BJ (cell line): ENCODE data around the gene RIN1. TPM values are rescaled to one million over a fixed set of nuclear protein-coding genes. Genes with fewer than 3 reads are reported as not detected.
A peak's percentile ranks its signal among the peaks of the same experiment; 100 is the strongest.

Source experiments
- CTCF ChIA-PET: fragments of 350-600 bp; formaldehyde crosslinking; extraction: SDS; loops from one replicate; lab custom pipeline; 2021; ENCODE audit warnings: antibody characterized with exemption, inconsistent platforms; lab: Yijun Ruan, JAX
- POLR2A ChIA-PET: fragments of 300-600 bp; sonication (Branson Sonifier 250); formaldehyde crosslinking; extraction: SDS; loops from one replicate; lab custom pipeline; 2021; ENCODE audit warnings: antibody characterized with exemption; lab: Charles Lee
- DNase-seq: peaks from one replicate; pipeline ENCODE4 v3.0.0-alpha.2; 2011; ENCODE audit warnings: low read depth
- H3K27me3 ChIP-seq: 2 replicates; pipeline ENCODE4 v1.6.0; 2011; ENCODE audit warnings: low read length; ENCODE audit not compliant: control insufficient read depth, insufficient read depth
- H3K36me3 ChIP-seq: 2 replicates; pipeline ENCODE4 v1.5.1; 2011; ENCODE audit warnings: low read length; ENCODE audit not compliant: control insufficient read depth, insufficient read depth
- H3K4me3 ChIP-seq: 2 replicates; pipeline ENCODE4 v1.5.1; 2011; ENCODE audit warnings: low read depth, mild to moderate bottlenecking, control low read depth, low read length
- polyA plus RNA-seq: library from polyadenylated mRNA; depleted of rRNA; stranded (reverse); fragments of >200 nt; gene quantifications from 2 replicates; pipeline ENCODE4 v1.2.3, GENCODE V29; 2011
- TF ChIP-seq, protein P1 (sequence below): IDR thresholded peaks from 2 replicates; pipeline ENCODE4 v1.5.1; 2011; ENCODE audit warnings: low read depth, mild to moderate bottlenecking, control low read depth, inconsistent platforms, low read length, moderate library complexity; ENCODE audit not compliant: insufficient read depth

Gene RIN1
- polyA plus RNA-seq, 1 experiment = 9.2 TPM

DNA sequence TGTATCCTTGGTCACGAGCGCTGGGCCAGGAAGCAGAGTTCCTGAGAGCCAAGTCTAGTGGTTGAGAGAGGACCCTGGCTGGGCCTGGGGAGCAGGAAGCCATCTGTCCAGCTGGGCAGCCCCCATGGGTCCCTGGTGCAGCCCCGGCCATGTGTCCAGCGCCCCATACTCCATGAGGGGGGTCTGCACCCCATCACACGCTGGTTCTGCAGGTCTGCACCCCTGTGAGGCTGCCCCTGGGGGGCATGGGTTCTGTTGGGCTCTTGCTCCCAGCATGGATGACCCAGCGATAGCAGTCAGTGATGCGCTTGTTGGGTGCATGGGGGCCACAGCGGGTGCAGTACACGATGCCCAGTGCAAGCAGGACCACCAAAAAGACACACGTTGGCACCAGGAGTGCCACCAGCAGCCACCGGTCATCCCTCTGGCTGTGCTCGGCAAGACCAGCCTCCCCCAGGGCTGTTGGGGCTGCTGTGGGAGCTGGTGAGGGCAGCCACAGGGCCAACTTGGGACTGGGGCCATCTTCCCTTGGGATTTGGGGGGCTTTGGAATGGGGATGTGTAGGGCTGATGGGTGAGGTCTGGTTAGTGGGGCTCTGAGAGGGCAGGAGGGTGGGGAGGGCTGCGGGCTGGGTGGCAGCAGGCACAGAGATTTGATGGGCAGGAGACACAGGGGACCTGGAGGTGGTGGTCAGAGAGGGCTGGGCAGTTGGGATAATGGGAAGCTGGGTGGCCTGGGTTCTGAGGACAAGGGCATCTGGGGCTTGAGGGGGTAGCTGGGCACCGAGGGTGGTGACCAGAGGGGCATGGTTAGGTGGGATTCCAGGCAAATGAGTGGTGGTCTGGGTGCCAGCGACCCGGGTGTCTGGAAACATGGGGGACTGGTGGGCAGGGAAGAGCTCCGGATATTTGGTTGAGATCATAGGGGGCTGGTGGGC lies 21.4 kb downstream of the RIN1 start:
- no peak for DNase-seq
- H3K4me3 ChIP-seq = peak overlapping the region; percentile 69
- CTCF ChIA-PET = interaction anchor here (1.5 to 11.3 kb wide), 4 partner anchors 11 to 73 kb away, joined by 3 to 201 read pairs (median 132); partner anchors contain the start of gene RIN1
- POLR2A ChIA-PET = interaction anchor here (0.7 to 3.8 kb wide), 4 partner anchors 14 to 96 kb away, joined by 3 to 34 read pairs (median 4); partner anchors contain the start of gene RIN1
- TF ChIP-seq, protein P1, sequence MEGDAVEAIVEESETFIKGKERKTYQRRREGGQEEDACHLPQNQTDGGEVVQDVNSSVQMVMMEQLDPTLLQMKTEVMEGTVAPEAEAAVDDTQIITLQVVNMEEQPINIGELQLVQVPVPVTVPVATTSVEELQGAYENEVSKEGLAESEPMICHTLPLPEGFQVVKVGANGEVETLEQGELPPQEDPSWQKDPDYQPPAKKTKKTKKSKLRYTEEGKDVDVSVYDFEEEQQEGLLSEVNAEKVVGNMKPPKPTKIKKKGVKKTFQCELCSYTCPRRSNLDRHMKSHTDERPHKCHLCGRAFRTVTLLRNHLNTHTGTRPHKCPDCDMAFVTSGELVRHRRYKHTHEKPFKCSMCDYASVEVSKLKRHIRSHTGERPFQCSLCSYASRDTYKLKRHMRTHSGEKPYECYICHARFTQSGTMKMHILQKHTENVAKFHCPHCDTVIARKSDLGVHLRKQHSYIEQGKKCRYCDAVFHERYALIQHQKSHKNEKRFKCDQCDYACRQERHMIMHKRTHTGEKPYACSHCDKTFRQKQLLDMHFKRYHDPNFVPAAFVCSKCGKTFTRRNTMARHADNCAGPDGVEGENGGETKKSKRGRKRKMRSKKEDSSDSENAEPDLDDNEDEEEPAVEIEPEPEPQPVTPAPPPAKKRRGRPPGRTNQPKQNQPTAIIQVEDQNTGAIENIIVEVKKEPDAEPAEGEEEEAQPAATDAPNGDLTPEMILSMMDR = no peak
- no peaks in the 10 kb centered on the region; the same call in 1 of the 2 replicates for H3K36me3 ChIP-seq
- no peaks in the 10 kb centered on the region for H3K27me3 ChIP-seq

DNA sequence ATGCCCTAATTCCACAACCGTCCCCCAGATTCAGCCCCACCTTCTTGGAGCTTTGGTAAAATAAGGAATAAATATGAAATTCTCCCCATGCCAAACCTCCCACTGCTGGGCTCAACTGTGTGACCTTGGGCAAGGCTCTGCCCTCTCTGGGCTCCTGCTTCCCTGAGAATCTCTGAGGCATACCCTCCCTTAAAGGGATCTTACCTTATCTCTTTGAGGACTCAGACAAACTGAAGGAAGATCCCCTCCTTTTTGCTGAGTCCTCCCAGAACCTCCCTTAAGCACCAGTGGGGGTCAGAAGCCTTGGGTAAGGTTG lies 22.1 kb downstream of the RIN1 start:
- TF ChIP-seq, protein P1 = no peak
- ChIA-PET POLR2A (interaction anchor here (0.7 to 3.8 kb wide), 4 partner anchors 21 to 97 kb away, joined by 3 to 34 read pairs (median 11); partner anchors contain the start of genes RIN1 and YIF1A), CTCF (interaction anchor here (2.4 to 11.3 kb wide), 5 partner anchors 11 to 94 kb away, joined by 9 to 201 read pairs (median 81); partner anchors contain the start of genes BRMS1 and RIN1)
- Histone ChIP-seq H3K4me3 (peak overlapping the region; percentile 69), H3K27me3 (no peaks in the 10 kb centered on the region), H3K36me3 (no peaks in the 10 kb centered on the region; the same call in 1 of the 2 replicates)
- no peak for DNase-seq

GRCh38 chr11:66313321-66314185 lies 22.7 kb downstream of the RIN1 start:
- ChIA-PET POLR2A (interaction anchor here (0.7 to 3.8 kb wide), 6 partner anchors 11 to 96 kb away, joined by 3 to 34 read pairs (median 12); partner anchors contain the start of genes BRMS1, RIN1 and YIF1A), CTCF (interaction anchor here (0.8 to 11.3 kb wide), 12 partner anchors 9 to 94 kb away, joined by 3 to 201 read pairs (median 10); partner anchors contain the start of genes BRMS1, RAB1B, RIN1 and TMEM151A)
- Histone ChIP-seq H3K4me3 (peak overlapping the region; percentile 69), H3K27me3 (no peaks in the 10 kb centered on the region), H3K36me3 (no peaks in the 10 kb centered on the region; the same call in 1 of the 2 replicates)
- TF ChIP-seq, protein P1 = peak; percentile 60
- no peak for DNase-seq

DNA sequence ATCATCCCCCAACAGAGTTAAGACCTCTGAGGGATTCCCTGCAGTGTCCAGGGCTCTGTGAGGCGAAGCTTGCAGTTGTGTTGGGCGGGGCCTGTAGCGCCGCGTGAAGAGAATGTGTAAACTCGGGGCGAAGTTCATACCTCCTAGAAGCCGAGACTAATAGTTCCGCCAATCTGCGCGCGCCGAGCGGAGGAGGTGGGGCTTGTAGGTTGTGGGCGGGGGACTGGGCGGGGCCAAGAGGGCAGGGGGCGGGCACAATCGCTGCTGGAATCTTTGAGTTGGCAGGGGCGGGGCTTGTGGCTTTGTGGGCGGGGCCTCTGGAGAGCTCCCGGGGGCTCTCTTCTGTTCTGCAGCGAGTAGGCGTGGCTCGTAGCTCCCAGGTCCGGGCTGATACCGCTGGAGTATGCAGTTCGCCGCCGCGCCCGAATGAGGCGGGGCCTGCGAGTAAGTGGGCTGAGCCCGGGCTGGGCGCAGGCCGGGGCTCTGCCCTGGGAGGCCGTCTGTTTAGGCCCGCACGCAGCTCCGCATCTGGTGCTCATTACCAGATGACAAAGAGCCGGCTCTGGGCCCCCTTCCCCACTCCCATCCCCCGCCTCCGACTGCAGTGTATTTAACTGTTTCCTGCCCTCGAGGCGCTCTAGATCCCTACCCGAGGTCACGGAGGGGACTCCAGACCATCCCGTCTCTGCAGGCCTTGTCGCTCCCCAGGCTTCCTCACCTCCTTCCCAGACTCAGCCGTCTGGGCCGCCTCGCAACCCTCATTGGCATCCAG lies 23.5 kb downstream of the RIN1 start:
- DNase-seq = peak; percentile 98
- ChIA-PET CTCF (interaction anchor here (0.6 to 11.3 kb wide), 21 partner anchors 10 to 176 kb away, joined by 3 to 201 read pairs (median 7); partner anchors contain the start of genes B4GAT1, BRMS1, NPAS4 and RAB1B), POLR2A (interaction anchor here (0.7 to 3.8 kb wide), 8 partner anchors 12 to 154 kb away, joined by 3 to 34 read pairs (median 6); partner anchors contain the start of genes BRMS1, PELI3, RIN1 and YIF1A)
- TF ChIP-seq, protein P1 = no peak
- Histone ChIP-seq H3K36me3 (no peaks in the 10 kb centered on the region; the same call in 1 of the 2 replicates), H3K27me3 (no peaks in the 10 kb centered on the region), H3K4me3 (peak overlapping the region; percentile 69)
